Mucosa of rectum (tissue), 2 donors: ENCODE results near the gene TBC1D28.
"Not testable (repeated sequence)": the region's sequence is repeated elsewhere in the genome, so short reads cannot be mapped to it uniquely, and the experiment has no call there.

ENCODE experiments used
- H3K27ac ChIP-seq, 2 donors: one replicate each; pipeline ENCODE4 v1.7.0; 2013; ENCODE audit warnings: inconsistent platforms in 2 of 2, low read depth in 2 of 2, low read length in 2 of 2
- H3K27me3 ChIP-seq, 2 donors: one replicate each; pipeline ENCODE4 v1.7.0; 2013; ENCODE audit warnings: low read length in 2 of 2; ENCODE audit not compliant: control insufficient read depth in 2 of 2, insufficient read depth in 2 of 2
- H3K36me3 ChIP-seq, 2 donors: one replicate each; pipeline ENCODE4 v1.7.0; 2013; ENCODE audit warnings: low read length in 2 of 2; ENCODE audit not compliant: control insufficient read depth in 2 of 2, insufficient read depth in 2 of 2
- H3K4me1 ChIP-seq, 2 donors: one replicate each; pipeline ENCODE4 v1.7.0; 2013; ENCODE audit warnings: low read length in 2 of 2, mild to moderate bottlenecking in 1 of 2; ENCODE audit not compliant: control insufficient read depth in 2 of 2, insufficient read depth in 2 of 2
- H3K4me3 ChIP-seq, 2 donors: one replicate each; pipeline ENCODE4 v1.7.0; 2013; ENCODE audit warnings: low read length in 2 of 2
- H3K9ac ChIP-seq, 2 donors: one replicate each; pipeline ENCODE4 v1.7.0; 2013; ENCODE audit warnings: low read length in 2 of 2, low read depth in 1 of 2, mild to moderate bottlenecking in 1 of 2
- H3K9me3 ChIP-seq, 2 donors: one replicate each; pipeline ENCODE4 v1.7.0; 2013; ENCODE audit warnings: low read length in 2 of 2; ENCODE audit not compliant: control insufficient read depth in 2 of 2
- donor health status: healthy.
- donor health status: Normal muscosa, but diverticular disease.

TBC1D28 gene

GRCh38 chr17:18613016-18613415, 31.2 kb downstream of the TBC1D28 start:
- H3K27ac ChIP-seq, H3K4me1 ChIP-seq, H3K4me3 ChIP-seq, H3K36me3 ChIP-seq, H3K27me3 ChIP-seq, H3K9ac ChIP-seq, H3K9me3 ChIP-seq: not testable (repeated sequence)

DNA sequence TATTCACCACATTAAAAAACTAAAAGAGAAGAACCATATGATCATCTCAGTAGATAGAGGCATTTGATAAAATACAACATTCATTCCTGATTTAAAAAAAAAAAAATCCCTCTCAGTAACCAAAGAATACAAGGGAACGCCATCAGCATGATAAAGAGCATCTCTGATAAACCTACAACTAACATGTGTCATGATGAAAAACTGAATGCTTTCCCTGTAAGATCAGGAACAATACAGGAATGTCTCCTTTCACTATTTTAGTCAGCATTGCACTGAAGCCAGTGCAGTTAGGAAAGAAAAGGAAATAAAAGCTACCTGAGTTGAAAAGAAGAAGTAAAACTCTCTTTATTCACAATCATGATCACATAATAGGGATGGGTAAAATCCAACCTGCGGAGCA, 51.1 kb downstream of the TBC1D28 start:
- H3K4me3 ChIP-seq, H3K4me1 ChIP-seq, H3K36me3 ChIP-seq, H3K27me3 ChIP-seq, H3K9me3 ChIP-seq, H3K9ac ChIP-seq, H3K27ac ChIP-seq: not testable (repeated sequence)
